RKO (cell line): ENCODE data around the gene C1orf94.

Experiments
- DNase-seq: peaks from one replicate; pipeline ENCODE4 v3.0.0-alpha.2; 2016; ENCODE audit warnings: low spot score

C1orf94 gene, protein sequence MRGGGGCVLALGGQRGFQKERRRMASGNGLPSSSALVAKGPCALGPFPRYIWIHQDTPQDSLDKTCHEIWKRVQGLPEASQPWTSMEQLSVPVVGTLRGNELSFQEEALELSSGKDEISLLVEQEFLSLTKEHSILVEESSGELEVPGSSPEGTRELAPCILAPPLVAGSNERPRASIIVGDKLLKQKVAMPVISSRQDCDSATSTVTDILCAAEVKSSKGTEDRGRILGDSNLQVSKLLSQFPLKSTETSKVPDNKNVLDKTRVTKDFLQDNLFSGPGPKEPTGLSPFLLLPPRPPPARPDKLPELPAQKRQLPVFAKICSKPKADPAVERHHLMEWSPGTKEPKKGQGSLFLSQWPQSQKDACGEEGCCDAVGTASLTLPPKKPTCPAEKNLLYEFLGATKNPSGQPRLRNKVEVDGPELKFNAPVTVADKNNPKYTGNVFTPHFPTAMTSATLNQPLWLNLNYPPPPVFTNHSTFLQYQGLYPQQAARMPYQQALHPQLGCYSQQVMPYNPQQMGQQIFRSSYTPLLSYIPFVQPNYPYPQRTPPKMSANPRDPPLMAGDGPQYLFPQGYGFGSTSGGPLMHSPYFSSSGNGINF

DNA sequence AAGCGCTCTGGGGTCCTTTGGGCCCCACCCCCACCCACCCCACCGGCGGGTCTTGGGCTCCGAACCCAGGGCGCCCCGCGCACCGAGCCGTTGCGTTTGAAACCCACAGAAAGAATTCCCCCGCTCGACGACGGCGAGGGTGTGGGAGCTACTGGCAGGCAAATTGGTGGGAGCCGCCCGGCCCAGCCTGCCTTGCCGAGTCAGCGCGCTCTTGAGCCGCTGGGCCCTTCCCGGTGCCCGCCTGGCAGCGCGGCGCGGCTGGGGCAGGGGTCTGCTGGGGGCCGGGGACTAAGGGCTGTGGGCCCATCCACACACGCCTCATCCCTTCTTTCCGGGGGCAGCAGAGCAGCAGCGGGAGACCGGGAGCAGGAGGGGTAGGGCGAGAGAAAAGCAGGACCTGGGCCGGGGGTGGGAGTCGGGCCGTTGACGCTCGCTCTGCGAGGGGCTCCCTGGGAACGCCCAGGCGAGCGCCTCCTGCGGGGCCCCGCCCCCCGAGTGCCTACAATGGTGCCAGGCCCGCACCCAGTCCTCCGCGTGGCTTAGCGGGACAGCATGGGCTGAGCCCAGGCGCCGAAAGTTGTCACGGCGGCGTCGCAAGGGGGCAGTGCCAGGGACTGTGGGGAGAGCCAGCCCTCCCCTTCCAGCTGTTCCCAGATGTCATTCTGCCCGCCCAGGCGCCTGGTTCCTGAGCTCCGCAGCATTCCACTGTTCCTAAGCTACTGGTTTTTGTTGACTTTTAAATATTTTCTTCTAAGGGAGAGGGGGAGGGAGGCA is at the start of gene C1orf94:
Gene C1orf94, plus strand, starts transcription at position 78 of the 774 bp plus-strand sequence. CDS start 883 bp downstream, outside the sequence.
- DNase-seq = no peak

DNA sequence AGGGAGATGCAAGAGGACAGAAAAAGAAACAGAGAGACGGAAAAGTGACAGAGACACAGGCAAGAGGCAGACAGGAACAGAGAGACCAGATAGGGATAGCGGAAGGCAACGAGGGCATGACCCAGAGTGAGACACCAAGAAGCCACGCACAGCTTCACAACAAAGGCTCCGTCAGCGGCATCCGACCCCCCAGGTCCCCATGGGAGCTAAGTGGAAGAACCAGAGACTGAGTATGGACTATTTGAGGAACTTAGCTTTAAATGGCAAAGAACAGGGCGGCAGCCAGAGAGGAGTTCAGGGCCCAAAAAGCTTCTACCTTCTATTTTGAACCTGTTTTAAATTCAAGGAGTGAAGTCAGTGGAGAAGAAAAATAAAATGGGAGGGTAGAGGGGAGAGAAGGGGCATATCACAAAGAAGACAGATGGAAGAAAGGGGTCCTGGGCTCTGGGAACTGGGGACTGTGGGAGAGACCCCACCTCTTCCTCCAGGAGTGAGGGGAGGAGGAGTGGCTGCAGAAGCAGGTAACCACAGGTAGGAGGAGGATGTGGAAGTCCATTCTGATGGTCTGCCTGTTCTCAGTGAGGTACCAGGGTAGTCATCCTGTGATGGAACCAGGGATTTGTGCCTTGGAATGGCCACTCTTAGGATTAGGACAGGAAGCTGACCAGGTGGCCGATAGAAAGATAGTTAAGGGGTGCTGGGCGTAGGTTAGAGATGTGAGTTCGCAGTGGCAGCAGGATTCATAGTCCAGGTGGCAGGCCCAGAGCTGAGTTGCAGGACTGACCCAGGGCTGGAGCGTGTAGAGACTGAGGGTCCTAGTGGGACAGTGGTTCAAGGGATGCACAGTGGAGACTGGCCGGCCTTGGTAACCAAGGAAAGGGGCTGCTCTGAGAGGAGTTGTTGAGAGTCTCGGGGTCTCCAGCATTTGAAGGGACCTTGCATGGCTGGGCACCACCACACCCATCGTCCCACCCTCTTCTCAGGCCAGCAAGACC is 49.4 kb upstream of the C1orf94 start:
- no peak for DNase-seq

DNA sequence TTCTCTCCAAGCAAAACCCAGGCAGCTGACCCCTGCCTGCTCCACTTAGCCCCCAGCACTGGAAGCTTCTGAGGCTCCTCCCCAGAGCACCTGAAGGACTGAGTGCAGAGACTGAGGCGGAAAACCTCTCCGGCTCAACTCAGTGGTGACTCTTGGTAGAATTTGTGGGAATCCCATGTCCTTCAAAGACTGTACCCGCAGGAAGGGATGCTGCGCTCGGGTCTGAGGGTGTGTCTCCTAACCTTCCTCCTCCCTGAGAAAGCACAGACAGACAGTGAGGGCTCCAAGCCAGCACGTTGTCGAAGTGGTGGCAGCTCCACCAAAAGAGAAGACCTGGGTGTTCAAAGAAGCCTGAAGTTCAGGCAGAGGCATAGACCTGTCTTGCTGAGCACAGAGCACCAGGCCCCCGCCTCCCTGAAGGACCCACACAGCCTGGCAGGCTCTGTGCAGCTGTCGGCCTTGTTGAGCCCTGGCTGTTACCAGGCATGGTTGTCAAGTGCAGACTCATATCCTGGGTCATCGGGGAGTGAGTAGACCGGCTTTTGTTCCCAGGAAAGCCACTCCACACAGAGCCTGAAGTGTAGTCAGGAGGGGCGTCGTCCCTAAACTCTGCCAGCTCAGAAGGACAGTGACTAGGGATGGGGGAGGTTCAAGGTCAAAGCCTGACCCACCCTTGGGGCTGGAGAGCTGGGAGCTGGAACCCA is 48.4 kb upstream of the C1orf94 start:
- peak; percentile 4 for DNase-seq

DNA sequence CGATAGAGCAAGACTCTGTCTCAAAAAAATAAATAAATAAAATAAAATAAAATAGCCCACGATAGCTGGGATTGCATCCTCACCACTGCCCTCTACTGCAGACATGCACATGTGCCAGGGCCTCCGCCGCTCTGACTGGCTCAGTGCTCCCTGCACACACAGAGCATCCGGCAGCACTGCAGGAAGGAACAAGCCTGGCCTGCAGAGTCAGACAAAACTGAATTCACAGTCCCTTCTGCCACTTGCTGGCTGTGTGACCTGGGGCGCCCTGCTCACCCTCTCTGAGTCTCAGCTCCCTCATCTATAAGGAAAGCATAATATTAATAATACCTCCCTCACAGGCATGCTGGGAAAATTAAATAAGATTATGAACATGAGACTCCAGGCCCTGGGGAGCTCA is 47.1 kb upstream of the C1orf94 start:
- no peak for DNase-seq

DNA sequence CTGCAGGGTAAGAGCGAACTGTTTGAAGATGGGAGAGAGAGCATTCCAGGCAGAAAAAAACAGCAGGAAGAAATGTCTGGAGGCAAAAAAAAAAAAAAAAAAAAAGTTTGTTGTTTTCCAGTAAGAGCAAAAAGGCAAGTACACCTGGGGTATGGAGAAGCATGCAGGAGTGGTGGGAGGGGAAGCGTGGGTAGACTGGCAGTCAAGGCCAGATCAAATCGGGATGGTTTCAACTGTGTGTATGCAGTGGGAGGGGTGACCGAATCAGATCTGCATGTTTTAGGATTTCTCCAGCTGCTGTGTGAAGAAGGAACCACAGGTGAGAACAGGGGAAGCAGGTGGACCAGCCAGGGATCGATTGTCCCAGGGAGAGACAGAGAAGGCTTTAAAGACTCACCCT is 46.4 kb upstream of the C1orf94 start:
- DNase-seq = no peak

DNA sequence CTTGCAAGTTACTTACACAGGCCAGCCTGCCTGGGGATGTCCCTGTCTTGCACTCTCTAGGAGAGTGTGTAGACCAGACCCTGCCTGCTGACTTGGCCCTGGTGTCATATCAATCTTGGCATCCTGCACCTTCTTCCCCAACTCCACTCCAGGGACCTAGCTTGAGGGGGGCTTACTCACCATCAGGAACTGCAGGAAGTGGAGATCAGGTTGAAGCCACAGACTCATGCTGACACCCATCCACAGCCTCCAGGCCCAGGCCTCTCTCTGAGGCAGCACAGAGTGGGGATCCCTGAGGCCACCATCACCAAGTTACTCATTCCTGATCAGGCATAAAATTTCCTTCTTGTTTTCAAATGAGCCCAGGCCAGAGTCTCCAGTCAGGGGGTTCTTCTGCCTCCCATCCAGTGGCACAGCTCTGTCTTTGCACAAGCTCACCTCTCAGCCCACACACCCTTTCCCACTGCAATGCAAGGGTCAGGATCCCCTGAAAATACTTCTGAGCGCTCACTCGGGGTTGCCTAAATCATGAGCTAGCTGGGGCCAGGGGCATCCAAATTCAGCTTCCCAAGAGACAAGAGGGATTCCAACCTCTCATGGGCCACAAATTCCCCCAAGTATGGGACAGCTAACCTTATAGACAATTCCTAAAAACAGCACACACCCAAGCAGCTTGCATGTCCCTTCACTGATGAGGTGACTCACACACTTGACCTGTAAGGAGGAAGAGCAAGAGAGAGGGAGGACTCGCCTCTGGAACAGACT is 45.1 kb upstream of the C1orf94 start:
- DNase-seq = no peak

DNA sequence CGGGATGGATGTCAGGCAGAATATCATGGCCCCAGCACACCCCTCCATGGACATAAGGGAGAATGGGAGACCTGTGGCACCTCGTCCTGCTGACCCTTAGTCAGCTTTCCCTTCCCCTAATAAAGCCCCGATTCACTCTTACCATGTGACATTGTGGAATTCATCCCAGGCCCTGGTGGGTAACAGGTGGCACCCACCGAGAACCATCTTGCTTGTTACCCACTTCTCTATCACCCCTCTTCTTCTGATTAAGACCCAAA is 44.6 kb upstream of the C1orf94 start:
- DNase-seq = no peak

DNA sequence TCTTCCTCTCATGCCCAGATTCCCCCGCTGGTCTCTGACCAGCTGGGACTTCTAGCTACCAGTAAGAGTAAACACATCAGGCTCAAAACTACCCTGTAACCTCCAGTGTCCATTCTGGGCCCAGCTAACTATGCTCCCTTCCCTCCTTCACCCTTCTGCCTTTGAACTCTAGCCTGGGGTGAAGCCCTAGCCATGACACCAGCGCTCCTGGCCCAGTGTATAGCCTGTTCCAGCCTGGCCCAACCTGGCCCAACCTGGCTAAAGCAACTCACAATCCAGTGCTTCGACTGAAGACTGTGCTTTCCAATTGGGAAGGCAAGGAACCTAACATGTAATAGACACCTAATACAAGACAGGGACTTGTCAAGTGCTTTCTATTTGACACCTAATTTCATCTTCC is 39.3 kb upstream of the C1orf94 start:
- DNase-seq = no peak

DNA sequence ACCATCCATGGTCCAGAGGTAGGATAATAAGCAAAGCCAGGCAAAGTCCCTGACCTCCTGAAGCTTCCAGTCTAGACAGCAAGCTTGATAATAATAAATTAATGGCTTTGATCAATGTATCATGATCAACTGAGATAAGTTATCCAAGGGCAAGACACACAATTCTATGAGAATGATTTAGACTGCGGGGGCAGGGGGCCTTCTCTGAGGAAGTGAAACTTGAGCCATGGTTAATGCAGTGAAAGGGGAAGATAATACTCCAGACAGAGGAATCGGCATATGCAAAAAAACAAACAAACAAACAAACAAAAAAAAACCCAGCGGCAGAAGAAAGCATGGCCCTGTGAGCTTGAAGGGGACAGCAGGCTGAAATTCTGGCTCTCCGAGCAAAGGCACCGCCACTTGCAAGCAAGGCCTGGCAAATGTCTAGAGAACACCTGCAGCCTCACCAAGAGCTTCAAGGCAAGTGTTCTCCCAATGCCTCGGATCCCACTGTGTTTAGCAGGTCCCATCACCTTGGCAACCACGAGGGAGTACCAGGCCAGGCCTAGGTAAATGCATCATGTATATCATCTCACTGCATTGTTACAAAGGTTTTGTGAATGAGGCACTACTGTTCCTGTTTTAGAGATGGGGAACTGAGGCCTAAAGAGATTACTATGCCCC is 36.6 kb upstream of the C1orf94 start:
- DNase-seq = no peak

DNA sequence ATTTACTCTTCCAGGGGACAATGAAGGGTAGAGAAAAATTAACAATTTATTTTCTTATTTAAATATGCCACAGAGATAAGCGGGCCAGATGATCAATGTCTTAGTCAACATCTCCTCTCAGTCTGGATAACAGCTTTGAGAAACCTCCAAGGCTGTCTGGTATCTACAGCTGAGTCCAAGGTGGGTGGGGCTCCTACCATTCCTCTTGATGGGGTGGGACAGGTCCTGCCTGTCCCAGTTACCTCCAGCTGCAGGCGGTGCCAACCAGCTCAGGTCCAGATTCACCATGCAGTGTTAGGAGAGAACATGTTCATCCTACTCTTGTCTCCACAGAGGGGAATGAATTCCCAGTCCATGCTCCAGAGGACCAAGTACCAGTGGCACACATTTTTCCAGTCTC is 32.7 kb upstream of the C1orf94 start:
- no peak for DNase-seq

DNA sequence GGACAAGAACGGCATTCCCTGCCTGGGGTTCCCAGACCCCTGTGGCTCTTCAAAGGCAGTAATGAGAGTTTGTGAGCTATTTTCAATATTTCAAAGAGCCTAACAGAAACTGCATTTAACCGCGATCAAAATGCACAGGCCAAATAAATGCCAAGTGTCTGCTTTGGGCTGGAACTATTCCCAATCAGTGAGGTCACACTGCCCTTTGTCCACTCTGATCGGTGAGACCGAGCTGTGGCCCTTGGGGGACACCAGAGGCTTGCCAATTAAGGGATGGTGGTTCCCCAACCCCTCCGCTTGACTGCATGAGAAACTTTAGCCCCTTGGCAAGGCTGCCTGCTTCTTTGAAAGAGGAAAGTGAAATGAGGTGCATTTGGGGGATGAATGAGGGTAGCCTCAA is 31.9 kb upstream of the C1orf94 start:
- no peak for DNase-seq

DNA sequence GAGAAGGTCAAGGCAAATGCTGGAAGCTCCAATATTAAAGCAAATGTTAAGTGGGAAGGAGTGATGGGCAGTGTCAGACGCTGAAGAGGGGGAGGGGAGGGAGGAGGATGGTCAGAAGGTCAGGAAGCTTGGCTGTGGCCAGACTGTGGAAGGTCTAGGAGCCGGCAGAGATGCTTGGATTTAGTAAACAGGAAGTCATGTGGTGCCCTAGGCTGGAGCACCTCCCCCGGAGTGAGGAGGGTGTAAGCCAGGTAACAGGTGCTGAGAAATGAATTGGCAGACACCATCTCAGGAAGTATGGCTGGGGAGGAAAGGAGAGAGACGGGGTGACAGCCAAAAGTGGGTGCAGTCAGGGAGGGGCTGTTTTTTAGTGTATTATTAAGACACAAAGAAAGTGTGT is 29.4 kb upstream of the C1orf94 start:
- DNase-seq = no peak

DNA sequence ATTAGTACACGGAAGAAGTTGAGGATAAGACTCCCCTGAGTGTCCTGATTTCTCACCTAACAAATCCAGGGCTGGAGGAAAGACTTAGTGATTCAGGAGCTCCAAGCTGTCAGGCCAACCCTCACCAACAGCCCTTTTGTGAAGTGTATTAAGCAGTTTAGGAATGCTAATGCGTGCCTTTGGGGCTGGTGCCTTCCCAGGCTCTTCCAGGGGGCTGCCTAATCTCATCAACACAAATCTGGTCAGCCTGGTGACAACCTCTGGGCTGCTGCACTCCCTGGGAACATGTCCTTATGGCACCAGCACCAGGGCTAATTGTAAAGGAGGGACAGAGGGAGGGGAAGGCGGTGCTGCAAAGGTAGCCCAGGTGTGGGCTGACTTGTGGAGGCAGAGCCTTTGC is 27.2 kb upstream of the C1orf94 start:
- DNase-seq = no peak

DNA sequence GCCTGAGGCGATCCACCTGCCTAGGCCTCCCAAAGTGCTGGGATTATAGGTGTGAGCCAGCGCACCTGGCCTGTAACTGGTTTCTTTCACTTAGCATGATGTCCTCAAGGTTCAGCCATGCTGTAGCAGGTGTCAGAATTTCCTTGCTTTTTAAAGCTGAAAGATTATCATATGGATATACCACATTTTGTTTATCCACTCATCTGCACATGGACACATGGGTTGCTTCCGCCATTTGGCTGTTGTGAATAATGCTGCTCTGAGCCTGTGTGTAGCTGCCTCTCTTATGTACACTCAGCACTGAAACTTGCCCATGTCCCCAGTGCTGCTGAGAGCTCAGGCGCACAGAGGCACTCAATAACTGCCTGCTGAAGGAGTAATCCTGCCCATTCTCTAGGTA is 23.5 kb upstream of the C1orf94 start:
- no peak for DNase-seq

DNA sequence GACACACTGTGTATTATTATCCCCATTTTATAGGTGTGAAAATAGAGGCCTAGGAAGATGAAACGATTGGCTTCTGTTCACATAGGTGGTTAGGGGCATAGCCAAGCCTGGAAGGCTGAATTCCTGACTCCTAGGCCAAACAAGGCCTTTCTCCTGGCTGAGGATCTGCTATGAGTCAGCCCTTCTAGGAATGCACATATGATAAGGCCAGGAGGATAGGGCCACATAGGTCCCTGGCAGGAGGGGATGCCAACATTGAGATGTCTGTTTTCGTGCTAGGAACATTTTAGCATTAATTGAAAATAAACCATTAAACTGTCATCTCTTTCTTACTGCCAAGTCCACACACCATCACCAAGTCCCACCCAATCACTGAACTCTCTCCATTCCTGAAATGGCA is 20.8 kb upstream of the C1orf94 start:
- DNase-seq = no peak

DNA sequence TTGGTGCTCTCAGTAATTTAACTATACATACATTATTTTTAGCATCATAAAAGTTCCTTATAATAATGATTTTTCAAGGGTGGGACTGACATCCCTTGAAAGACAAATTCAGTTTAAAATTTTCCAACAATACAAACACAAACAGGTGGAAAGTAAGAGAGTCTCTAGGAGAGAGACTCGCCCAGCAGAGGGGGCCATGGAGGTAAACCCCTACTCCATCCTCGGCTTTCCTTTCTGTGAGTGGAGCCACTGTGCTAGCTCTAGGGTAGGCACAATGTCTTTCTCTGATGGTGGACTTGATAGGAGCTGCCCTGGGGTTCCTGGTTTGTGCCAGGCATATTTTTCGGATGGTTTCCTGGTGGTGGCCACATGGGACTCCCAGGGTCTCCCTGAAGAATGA is 20.0 kb upstream of the C1orf94 start:
- DNase-seq = no peak

DNA sequence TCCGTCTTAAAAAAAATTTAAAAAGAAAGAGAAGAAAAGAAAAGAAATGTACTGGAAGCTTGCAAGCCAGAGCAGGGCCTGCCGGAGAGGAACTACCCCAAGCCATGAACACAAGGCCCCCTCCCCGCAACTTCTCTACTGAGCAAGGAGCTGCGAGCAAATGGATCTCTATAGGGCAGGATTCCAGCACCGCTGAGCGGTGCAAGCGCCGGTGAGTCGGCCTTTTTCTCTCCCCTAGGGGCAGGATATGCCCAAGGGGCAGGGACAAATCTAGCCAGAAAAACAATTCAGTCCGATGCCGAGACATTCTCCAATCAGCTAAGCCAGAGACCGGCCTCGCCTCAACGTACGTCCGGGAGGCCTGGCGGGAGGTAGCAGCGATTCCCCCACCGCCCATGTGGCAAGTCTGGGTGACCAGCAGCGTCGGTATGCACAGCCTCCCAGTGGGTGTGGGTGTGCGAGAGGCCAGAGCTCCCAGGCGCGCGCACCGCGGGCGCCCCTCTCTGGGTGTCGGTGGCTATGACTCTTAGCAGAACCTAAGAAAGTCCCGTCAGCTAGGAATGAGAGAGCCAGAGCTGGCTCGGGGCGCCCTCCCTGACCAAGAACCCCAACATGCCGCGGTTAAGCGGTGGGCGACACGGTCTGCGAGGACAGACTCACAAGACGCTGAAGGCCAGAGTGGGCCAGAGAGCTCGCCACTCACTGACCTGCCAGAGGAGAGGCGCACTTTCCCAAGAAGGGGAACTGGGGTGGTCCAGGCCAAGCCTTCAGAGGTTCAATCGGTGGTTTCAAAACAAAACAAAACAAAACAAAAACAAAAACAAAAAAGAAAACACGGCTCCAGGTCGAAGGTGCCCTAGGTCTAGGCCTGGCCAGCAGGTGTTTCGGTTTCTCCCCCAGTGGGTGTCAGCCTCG is 13.6 kb upstream of the C1orf94 start:
- DNase-seq = no peak

DNA sequence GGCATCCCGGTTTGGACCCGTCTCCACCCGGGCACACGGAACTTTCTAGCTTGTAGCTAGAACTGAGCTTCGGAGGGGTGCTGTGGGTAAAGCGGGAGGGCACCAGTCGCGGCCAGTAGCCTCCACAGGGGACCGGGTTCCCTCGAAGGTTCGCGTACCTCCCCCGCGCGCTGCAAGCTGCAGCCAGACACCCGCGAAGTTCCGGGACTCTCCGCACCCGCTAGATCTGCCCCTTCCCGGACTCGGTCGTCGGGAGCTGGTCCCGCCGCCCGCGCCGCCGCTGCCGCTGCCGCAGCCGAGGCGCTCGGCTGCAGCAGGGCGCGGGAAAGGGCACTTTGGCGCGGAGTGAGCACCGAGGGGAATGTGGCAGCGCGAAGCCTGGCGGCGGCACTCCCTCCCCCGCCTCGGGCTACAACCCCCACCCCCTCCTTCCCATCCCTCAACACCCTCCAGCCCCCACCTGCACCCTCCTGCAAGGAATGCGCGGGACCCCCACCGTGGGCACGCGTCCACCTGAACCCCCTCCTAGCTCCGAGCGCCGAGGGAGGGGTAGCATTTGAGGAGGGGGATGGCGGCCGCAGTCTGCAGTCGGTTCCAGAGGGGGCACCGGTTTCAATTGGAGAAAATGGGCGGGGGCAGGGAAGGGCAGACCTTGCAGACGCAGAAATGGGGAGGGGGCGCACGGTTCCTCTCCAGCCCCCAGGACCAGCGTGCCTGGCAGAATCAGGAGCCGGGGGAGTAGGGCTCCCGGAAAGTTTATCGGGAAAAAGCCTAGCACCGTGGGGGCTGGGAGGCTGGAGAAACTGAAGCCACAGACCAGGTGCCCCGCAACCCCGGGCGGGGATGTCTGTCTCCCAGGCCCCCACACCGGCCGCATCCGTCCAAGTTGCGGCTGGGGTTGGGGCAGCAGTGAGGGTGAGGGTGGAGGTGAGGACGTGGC is 12.6 kb upstream of the C1orf94 start:
- no peak for DNase-seq
